PFSK-1 (cell line): Measurements from ENCODE around the gene NBEAL2.

Source experiments
- REST ChIP-seq, 2 experiments: IDR thresholded peaks; 2 replicates each; pipeline versions ENCODE4 v1.6.1 to v1.8.0; 2011 to 2012; ENCODE audit warnings: low read depth in 2 of 2, low read length in 2 of 2, control low read depth in 1 of 2, inconsistent platforms in 1 of 2, mild to moderate bottlenecking in 1 of 2, moderate library complexity in 1 of 2; ENCODE audit not compliant: insufficient read depth in 1 of 2
- TAF1 ChIP-seq: IDR thresholded peaks from 2 replicates; pipeline ENCODE4 v1.6.1; 2012; ENCODE audit warnings: low read length, control low read depth, borderline replicate concordance; ENCODE audit not compliant: insufficient read depth

GRCh38 chr3:46938118-46938517 lies 41.3 kb upstream of the NBEAL2 start:
- no peak for TF ChIP-seq TAF1
- TF ChIP-seq REST (IDR thresholded peaks at IDR 0.05; ENCODE audit: insufficient read depth in 1 of 2, low read depth in 2 of 2, low read length in 2 of 2), result no peak
